ENCODE results near the gene LRMDA. TPM values are rescaled to one million over a fixed set of nuclear protein-coding genes. Genes with fewer than 3 reads are reported as not detected.

The LRMDA gene
- total and polyA plus RNA-seq, 2 of the 13 experiments (the other 11 are each of a cell fraction or from before 2014, with no cell fraction given): 13.4 to 22.0 TPM

GRCh38 chr10:76161301-76161582 is 729.8 kb downstream of the LRMDA start:
- ChIA-PET POLR2A (no interaction called here), CTCF (ENCODE audit: low intra/inter-chr PET ratio, low total read pairs) (no interaction called here)
- H3K4me3 ChIP-seq (replicated peaks in 1 of 3; ENCODE audit: insufficient read depth in 1 of 3, low read depth in 2 of 3, low read length in 3 of 3): no peak overlapping the region
- no peaks in the 10 kb centered on the region for H3K27me3 ChIP-seq (ENCODE audit: control insufficient read depth in 1 of 2, insufficient read depth in 2 of 2, low read length in 2 of 2)
- H2AFZ ChIP-seq (ENCODE audit: low read length): no peak overlapping the region
- H3K4me2 ChIP-seq (ENCODE audit: low read depth, low read length): no peak overlapping the region
- H3K79me2 ChIP-seq (ENCODE audit: insufficient read depth, low read length): no peaks in the 10 kb centered on the region
- H4K20me1 ChIP-seq (ENCODE audit: insufficient read depth, low read length): no peaks in the 10 kb centered on the region
- no peaks in the 10 kb centered on the region for H3K36me3 ChIP-seq (replicated peaks in 1 of 2; ENCODE audit: control insufficient read depth in 1 of 2, insufficient read depth in 2 of 2, low read length in 2 of 2)
- no peaks in the 10 kb centered on the region for H3K4me1 ChIP-seq (ENCODE audit: insufficient read depth, low read length)
- no peaks in the 10 kb centered on the region; the same call in 1 of the 2 replicates for H3K9me3 ChIP-seq (ENCODE audit: low read length)
- in situ Hi-C loops (cut with HindIII; ENCODE audit: extremely low pct_ligation_motif_present, low pct_unique_long_range_greater_than_20kb): no loop called here
- FAIRE-seq: no peak
- WGBS (ENCODE audit: low lambda C conversion rate): 79% methylated on average over 7 of the region's 7 CpGs
- no peak overlapping the region for H3K9ac ChIP-seq (ENCODE audit: insufficient read depth, low read depth, low read length)
- TF ChIP-seq JARID2 (CRISPR knock-in tag; IDR thresholded peaks at IDR 0.05; ENCODE audit: insufficient replicate concordance) (no peak), THYN1 (CRISPR knock-in tag; IDR thresholded peaks at IDR 0.05; ENCODE audit: borderline replicate concordance, low read depth) (no peak), CENPX (CRISPR knock-in tag; IDR thresholded peaks at IDR 0.05) (no peak), ARNT (IDR thresholded peaks at IDR 0.05) (no peak)
- H3K27ac ChIP-seq (ENCODE audit: extremely low read length, insufficient read depth, low read length): no peak overlapping the region
- no peak for DNase-seq (ENCODE audit: low spot score)
- intact Hi-C loops (cut with micrococcal nuclease; ENCODE audit: unreplicated experiment): no loop called here
- ATAC-seq: no peak
- BruUV-seq (replicated peaks): no TSS peak

- intact Hi-C loops (cut with micrococcal nuclease; ENCODE audit: unreplicated experiment): no loop called here
- POLR2A ChIA-PET: no interaction called here
- no peak for ATAC-seq
- no peaks in the 10 kb centered on the region for H3K36me3 ChIP-seq (replicated peaks in 1 of 2; ENCODE audit: control insufficient read depth in 1 of 2, insufficient read depth in 2 of 2, low read length in 2 of 2)
- H3K9me3 ChIP-seq (ENCODE audit: low read length): no peaks in the 10 kb centered on the region; the same call in 1 of the 2 replicates
- no peaks in the 10 kb centered on the region for H3K79me2 ChIP-seq (ENCODE audit: insufficient read depth, low read length)
- CTCF ChIA-PET (ENCODE audit: low intra/inter-chr PET ratio, low total read pairs): no interaction called here
- H3K4me3 ChIP-seq (replicated peaks in 1 of 3; ENCODE audit: insufficient read depth in 1 of 3, low read depth in 2 of 3, low read length in 3 of 3): no peak overlapping the region
- no peaks in the 10 kb centered on the region for H4K20me1 ChIP-seq (ENCODE audit: insufficient read depth, low read length)
- 89% methylated on average over 1 of the region's 1 CpG for WGBS (ENCODE audit: low lambda C conversion rate)
- FAIRE-seq: no peak
- H3K4me1 ChIP-seq (ENCODE audit: insufficient read depth, low read length): peaks cover 8% of the 10 kb centered on the region; the same call in 1 of the 2 replicates
- in situ Hi-C loops (cut with HindIII; ENCODE audit: extremely low pct_ligation_motif_present, low pct_unique_long_range_greater_than_20kb): no loop called here
- TF ChIP-seq ZSCAN12 (CRISPR knock-in tag; IDR thresholded peaks at IDR 0.05) (no peak), ZNF101 (CRISPR knock-in tag; IDR thresholded peaks at IDR 0.05; ENCODE audit: borderline replicate concordance, low read depth) (no peak), DNMT3B (CRISPR knock-in tag; conservative IDR thresholded peaks at IDR 0.05) (no peak), JARID2 (CRISPR knock-in tag; IDR thresholded peaks at IDR 0.05; ENCODE audit: insufficient replicate concordance) (no peak), RARA (CRISPR knock-in tag; IDR thresholded peaks at IDR 0.05) (no peak), HMG20B (CRISPR knock-in tag; conservative IDR thresholded peaks at IDR 0.05) (no peak), REXO4 (CRISPR knock-in tag; IDR thresholded peaks at IDR 0.05; ENCODE audit: borderline replicate concordance) (no peak), GATA4 (IDR thresholded peaks at IDR 0.05; ENCODE audit: borderline replicate concordance, low read depth) (no peak), HCFC1 (IDR thresholded peaks at IDR 0.05; ENCODE audit: low read depth, low read length) (no peak), MATR3 (CRISPR knock-in tag; IDR thresholded peaks at IDR 0.05) (no peak), EEA1 (CRISPR knock-in tag; IDR thresholded peaks at IDR 0.05; ENCODE audit: borderline replicate concordance) (no peak), ZNF281 (CRISPR knock-in tag; IDR thresholded peaks at IDR 0.05; ENCODE audit: borderline replicate concordance) (no peak)
- DNase-seq (ENCODE audit: low spot score): no peak
- H3K4me2 ChIP-seq (ENCODE audit: low read depth, low read length): no peak overlapping the region
- no peak overlapping the region for H2AFZ ChIP-seq (ENCODE audit: low read length)
- no peak overlapping the region for H3K27ac ChIP-seq (ENCODE audit: extremely low read length, insufficient read depth, low read length)
- H3K9ac ChIP-seq (ENCODE audit: insufficient read depth, low read depth, low read length): no peak overlapping the region
- no TSS peak for BruUV-seq (replicated peaks)
- H3K27me3 ChIP-seq (ENCODE audit: control insufficient read depth in 1 of 2, insufficient read depth in 2 of 2, low read length in 2 of 2): no peaks in the 10 kb centered on the region
Measured at GRCh38 chr10:76168437-76168836, 737.0 kb downstream of the LRMDA start.

Measured in HepG2 (cell line).